ENCODE results near the gene DCAF11. TPM values are rescaled to one million over a fixed set of nuclear protein-coding genes. Genes with fewer than 3 reads are reported as not detected.
A peak's percentile ranks its signal among the peaks of the same experiment; 100 is the strongest.

DCAF11 gene
- total and polyA plus RNA-seq, 2 of the 13 experiments (the other 11 are each of a cell fraction or from before 2014, with no cell fraction given), result 150 to 257 TPM

- TF ChIP-seq ZNF451 (CRISPR knock-in tag; IDR thresholded peaks at IDR 0.05), result 0 out of 2 replicates have a peak, but pooled peaks have one; percentile 29
- no peak for TF ChIP-seq ZBTB38 (CRISPR knock-in tag; IDR thresholded peaks at IDR 0.05)
- TF ChIP-seq LCORL (IDR thresholded peaks at IDR 0.05), result no peak
- 0 out of 2 replicates have a peak, but pooled peaks have one; percentile 17 for TF ChIP-seq LCORL (CRISPR knock-in tag; IDR thresholded peaks at IDR 0.05)
- no peak for TF ChIP-seq ZFX (CRISPR knock-in tag; IDR thresholded peaks at IDR 0.05; ENCODE audit: low read depth)
- 0 out of 2 replicates have a peak, but pooled peaks have one; percentile 14 for TF ChIP-seq MEF2D (CRISPR knock-in tag; IDR thresholded peaks at IDR 0.05)
- TF ChIP-seq POLR2A (IDR thresholded peaks at IDR 0.05; ENCODE audit: insufficient read depth in 1 of 2, low read depth in 2 of 2, low read length in 2 of 2), result no peak
- TF ChIP-seq ZNF577 (CRISPR knock-in tag; IDR thresholded peaks at IDR 0.05; ENCODE audit: borderline replicate concordance, low read depth), result no peak
- no peak for TF ChIP-seq HINFP (CRISPR knock-in tag; IDR thresholded peaks at IDR 0.05; ENCODE audit: low read depth)
- peak; percentile 91 for TF ChIP-seq ZMYM2 (CRISPR knock-in tag; IDR thresholded peaks at IDR 0.05)
- TF ChIP-seq SALL1 (CRISPR knock-in tag; IDR thresholded peaks at IDR 0.05), result peak; percentile 42; the same call in 1 of the 2 replicates
- TF ChIP-seq PITX1 (CRISPR knock-in tag; IDR thresholded peaks at IDR 0.05), result 0 out of 2 replicates have a peak, but pooled peaks have one; percentile 17
- 0 out of 2 replicates have a peak, but pooled peaks have one; percentile 28 for TF ChIP-seq MTERF4 (CRISPR knock-in tag; IDR thresholded peaks at IDR 0.05)
- TF ChIP-seq HNF4A (CRISPR knock-in tag; IDR thresholded peaks at IDR 0.05), result peak; percentile 43; the same call in 1 of the 2 replicates
- no peak for TF ChIP-seq ZNF367 (CRISPR knock-in tag; IDR thresholded peaks at IDR 0.05; ENCODE audit: borderline replicate concordance)
- TF ChIP-seq POGK (CRISPR knock-in tag; conservative IDR thresholded peaks at IDR 0.05), result no peak
- TF ChIP-seq YEATS4 (CRISPR knock-in tag; IDR thresholded peaks at IDR 0.05; ENCODE audit: borderline replicate concordance), result no peak
- no peak for TF ChIP-seq ZGPAT (CRISPR knock-in tag; IDR thresholded peaks at IDR 0.05)
- no peak for TF ChIP-seq ZSCAN21 (CRISPR knock-in tag; IDR thresholded peaks at IDR 0.05; ENCODE audit: borderline replicate concordance)
- TF ChIP-seq ZMYM3 (CRISPR knock-in tag; IDR thresholded peaks at IDR 0.05), result peak; percentile 87
- no peak for TF ChIP-seq TFDP2 (CRISPR knock-in tag; IDR thresholded peaks at IDR 0.05)
- no peak for TF ChIP-seq SETDB1 (CRISPR knock-in tag; IDR thresholded peaks at IDR 0.05; ENCODE audit: borderline replicate concordance)
Observed at GRCh38 chr14:24129410-24129998, 14.9 kb downstream of the DCAF11 start (continued).
